ENCODE data around the gene IVD. TPM values are rescaled to one million over a fixed set of nuclear protein-coding genes. Genes with fewer than 3 reads are reported as not detected.

Gene IVD
- total and polyA plus RNA-seq, 2 experiments from 2014 or later: 96.1 to 114 TPM

- Histone ChIP-seq H3K4me3 (no peak overlapping the region), H3K36me3 (peaks cover 28% of the 10 kb centered on the region), H3K27ac (no peak overlapping the region), H3K4me1 (ENCODE audit: low read depth) (no peaks in the 10 kb centered on the region), H3K27me3 (no peaks in the 10 kb centered on the region), H3K9me3 (ENCODE audit: low read depth) (no peaks in the 10 kb centered on the region)
- DNase-seq (ENCODE audit: low read depth in 1 of 2, low spot score in 1 of 2): no peak
- no peak for TF ChIP-seq CTCF (IDR thresholded peaks at IDR 0.05; ENCODE audit: low read depth, low read length)
Measured at GRCh38 chr15:40463886-40464545, 58.4 kb downstream of the IVD start.

- Histone ChIP-seq H3K4me3 (no peak overlapping the region), H3K4me1 (ENCODE audit: low read depth) (no peaks in the 10 kb centered on the region), H3K27me3 (no peaks in the 10 kb centered on the region), H3K27ac (no peak overlapping the region), H3K36me3 (peaks cover 28% of the 10 kb centered on the region), H3K9me3 (ENCODE audit: low read depth) (no peaks in the 10 kb centered on the region)
- no peak for DNase-seq (ENCODE audit: low read depth in 1 of 2, low spot score in 1 of 2)
- no peak for TF ChIP-seq CTCF (IDR thresholded peaks at IDR 0.05; ENCODE audit: low read depth, low read length)
Measured at GRCh38 chr15:40464595-40465185, 59.1 kb downstream of the IVD start.

- no peak overlapping the region for H3K27ac ChIP-seq
- TF ChIP-seq CTCF (IDR thresholded peaks at IDR 0.05; ENCODE audit: low read depth, low read length): no peak
- H3K4me1 ChIP-seq (ENCODE audit: low read depth): peaks cover 5% of the 10 kb centered on the region
- H3K9me3 ChIP-seq (ENCODE audit: low read depth): no peaks in the 10 kb centered on the region
- H3K27me3 ChIP-seq: no peaks in the 10 kb centered on the region
- H3K36me3 ChIP-seq: peaks cover 28% of the 10 kb centered on the region
- H3K4me3 ChIP-seq: no peak overlapping the region
- no peak for DNase-seq (ENCODE audit: low read depth in 1 of 2, low spot score in 1 of 2)
Measured at GRCh38 chr15:40465939-40466338, 60.3 kb downstream of the IVD start.

GRCh38 chr15:40466426-40467260 lies 61.0 kb downstream of the IVD start:
- no peaks in the 10 kb centered on the region for H3K9me3 ChIP-seq (ENCODE audit: low read depth)
- H3K27ac ChIP-seq: no peak overlapping the region
- no peak for DNase-seq (ENCODE audit: low read depth in 1 of 2, low spot score in 1 of 2)
- TF ChIP-seq CTCF (IDR thresholded peaks at IDR 0.05; ENCODE audit: low read depth, low read length): no peak
- H3K4me3 ChIP-seq: no peak overlapping the region
- H3K4me1 ChIP-seq (ENCODE audit: low read depth): peaks cover 5% of the 10 kb centered on the region
- H3K27me3 ChIP-seq: no peaks in the 10 kb centered on the region
- peaks cover 28% of the 10 kb centered on the region for H3K36me3 ChIP-seq

- no peaks in the 10 kb centered on the region for H3K27me3 ChIP-seq
- no peak for TF ChIP-seq CTCF (IDR thresholded peaks at IDR 0.05; ENCODE audit: low read depth, low read length)
- peaks cover 5% of the 10 kb centered on the region for H3K4me1 ChIP-seq (ENCODE audit: low read depth)
- H3K27ac ChIP-seq: no peak overlapping the region
- no peak for DNase-seq (ENCODE audit: low read depth in 1 of 2, low spot score in 1 of 2)
- no peaks in the 10 kb centered on the region for H3K9me3 ChIP-seq (ENCODE audit: low read depth)
- peaks cover 28% of the 10 kb centered on the region for H3K36me3 ChIP-seq
- H3K4me3 ChIP-seq: no peak overlapping the region
Measured at GRCh38 chr15:40467261-40467615, 61.6 kb downstream of the IVD start.

Measured in cardiac muscle cell (in vitro differentiated cells and primary cell).